Omental fat pad (tissue), 4 donors: ENCODE results near the gene CSF2RB. TPM values are rescaled to one million over a fixed set of nuclear protein-coding genes. Genes with fewer than 3 reads are reported as not detected.

Experiments
- ATAC-seq: fragments of 150-250 bp; one replicate; pipeline ENCODE4 v1.9.1; 2016; ENCODE audit warnings: mild to moderate bottlenecking, moderate library complexity; ENCODE audit not compliant: low FRiP score
- DNase-seq: peaks from one replicate; pipeline ENCODE4 v3.0.0-alpha.2; 2019; ENCODE audit warnings: low spot score
- total RNA-seq, 4 donors: library from RNA; depleted of rRNA; stranded (reverse); fragments of >200 nt; gene quantifications; one replicate each; pipeline ENCODE4 v1.1.0, GENCODE V29; 2016
- TF ChIP-seq, protein P1 (sequence below), 3 donors: fragments of 450-650 bp; IDR thresholded peaks; one replicate each; pipeline ENCODE4 v1.5.1; 2016 to 2017; ENCODE audit warnings: antibody characterized with exemption in 3 of 3, mild to moderate bottlenecking in 3 of 3, moderate library complexity in 2 of 3

Gene CSF2RB
- total RNA-seq, 4 donors from 2014 or later, result 5.7 to 28.4 (median 17.0) TPM

DNA sequence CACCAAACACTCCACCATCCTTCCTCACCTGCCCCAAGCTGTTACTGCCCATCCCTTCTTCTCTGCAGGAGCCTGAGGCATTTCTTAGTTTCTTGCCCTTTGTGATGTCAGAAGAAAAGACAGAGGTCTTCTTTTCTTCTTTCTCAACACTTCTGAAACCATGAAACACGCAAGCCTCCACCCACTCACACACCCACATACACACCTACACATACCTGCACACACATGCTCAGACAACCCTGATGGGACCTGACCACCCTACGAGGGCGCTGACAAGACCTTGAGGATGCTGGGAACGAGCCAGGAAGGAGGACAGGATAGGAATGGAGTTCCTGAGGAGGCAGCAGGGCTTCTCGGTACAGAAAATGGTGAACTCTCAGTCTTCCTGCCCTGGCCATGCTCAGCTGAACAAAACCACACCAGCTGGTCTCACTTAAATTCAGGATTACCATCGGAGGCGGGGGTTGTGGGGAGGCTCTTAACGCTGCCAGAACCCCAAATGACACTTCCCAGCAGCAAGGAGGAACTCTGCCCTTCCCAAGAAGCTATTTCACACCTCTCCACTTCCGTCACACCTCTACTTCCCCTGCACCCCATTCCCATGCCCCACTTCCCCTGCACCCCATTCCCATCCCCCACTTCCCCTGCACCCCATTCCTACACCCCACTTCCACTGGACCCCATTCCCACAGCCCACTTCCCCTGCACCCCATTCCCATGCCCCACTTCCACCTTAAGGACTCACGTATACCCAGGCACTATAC, 41.0 kb downstream of the CSF2RB start:
- TF ChIP-seq, protein P1, sequence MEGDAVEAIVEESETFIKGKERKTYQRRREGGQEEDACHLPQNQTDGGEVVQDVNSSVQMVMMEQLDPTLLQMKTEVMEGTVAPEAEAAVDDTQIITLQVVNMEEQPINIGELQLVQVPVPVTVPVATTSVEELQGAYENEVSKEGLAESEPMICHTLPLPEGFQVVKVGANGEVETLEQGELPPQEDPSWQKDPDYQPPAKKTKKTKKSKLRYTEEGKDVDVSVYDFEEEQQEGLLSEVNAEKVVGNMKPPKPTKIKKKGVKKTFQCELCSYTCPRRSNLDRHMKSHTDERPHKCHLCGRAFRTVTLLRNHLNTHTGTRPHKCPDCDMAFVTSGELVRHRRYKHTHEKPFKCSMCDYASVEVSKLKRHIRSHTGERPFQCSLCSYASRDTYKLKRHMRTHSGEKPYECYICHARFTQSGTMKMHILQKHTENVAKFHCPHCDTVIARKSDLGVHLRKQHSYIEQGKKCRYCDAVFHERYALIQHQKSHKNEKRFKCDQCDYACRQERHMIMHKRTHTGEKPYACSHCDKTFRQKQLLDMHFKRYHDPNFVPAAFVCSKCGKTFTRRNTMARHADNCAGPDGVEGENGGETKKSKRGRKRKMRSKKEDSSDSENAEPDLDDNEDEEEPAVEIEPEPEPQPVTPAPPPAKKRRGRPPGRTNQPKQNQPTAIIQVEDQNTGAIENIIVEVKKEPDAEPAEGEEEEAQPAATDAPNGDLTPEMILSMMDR (IDR thresholded peaks at IDR 0.05), result no peak
- ATAC-seq (no peak), DNase-seq (no peak)

DNA sequence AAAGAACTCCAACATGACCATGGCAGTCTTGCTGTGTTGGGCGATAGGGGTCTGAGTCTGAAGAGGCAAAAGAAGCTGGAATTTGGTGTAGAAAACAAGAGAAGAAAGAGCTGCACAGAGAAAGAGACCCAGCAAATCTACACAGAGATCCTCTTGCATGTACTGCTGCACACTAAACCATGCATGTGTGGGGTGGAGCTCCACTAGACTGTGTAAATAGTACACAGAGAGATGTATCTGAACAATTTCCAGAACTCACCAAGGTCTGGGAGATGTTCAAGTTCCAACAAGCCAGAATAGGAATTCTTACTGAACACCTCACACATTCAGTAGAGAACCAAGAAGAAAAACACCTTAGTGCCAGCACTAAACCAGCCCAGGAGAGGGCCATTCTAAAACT, 42.3 kb downstream of the CSF2RB start:
- no peak for DNase-seq
- no peak for ATAC-seq
- TF ChIP-seq, protein P1 (IDR thresholded peaks at IDR 0.05), result no peak

DNA sequence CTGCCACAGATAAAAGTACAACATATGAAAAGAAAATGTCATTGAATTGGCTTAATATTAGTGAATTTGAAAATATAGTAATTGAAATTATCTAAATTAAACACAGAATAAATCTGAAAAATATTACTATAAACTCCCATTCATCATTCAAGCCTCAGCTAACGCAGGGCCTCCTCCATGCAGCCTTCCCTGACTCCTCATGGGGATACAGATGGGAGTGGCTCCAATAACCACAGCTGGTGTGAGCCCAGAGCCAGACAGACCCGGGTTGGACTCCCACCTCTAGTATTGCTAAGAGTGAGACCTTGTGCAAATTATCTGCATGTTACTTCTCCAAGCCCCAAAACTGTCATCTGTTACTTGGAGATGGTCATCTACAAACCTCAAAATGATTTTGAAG, 44.9 kb downstream of the CSF2RB start:
- TF ChIP-seq, protein P1 (IDR thresholded peaks at IDR 0.05), result no peak
- no peak for ATAC-seq
- DNase-seq, result no peak

DNA sequence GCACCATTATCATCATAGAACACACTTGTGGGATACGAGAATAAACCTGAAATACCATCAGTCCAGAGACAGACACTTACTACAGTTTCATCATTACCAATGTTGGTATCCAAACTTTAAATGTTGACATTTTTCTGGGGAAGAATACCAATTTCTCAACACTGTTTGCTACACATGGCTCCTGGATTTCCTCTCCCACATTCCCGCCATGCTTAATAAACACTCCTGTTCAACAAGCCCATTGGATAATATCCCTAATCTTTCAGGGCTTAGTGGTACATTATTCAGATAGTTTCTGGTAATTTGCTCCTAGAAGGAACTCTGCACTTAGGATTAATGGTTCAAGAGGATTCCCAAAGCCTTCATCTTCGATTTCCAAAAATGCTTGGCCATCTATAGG, 48.2 kb downstream of the CSF2RB start:
- TF ChIP-seq, protein P1 (IDR thresholded peaks at IDR 0.05), result no peak
- DNase-seq (no peak), ATAC-seq (no peak)

DNA sequence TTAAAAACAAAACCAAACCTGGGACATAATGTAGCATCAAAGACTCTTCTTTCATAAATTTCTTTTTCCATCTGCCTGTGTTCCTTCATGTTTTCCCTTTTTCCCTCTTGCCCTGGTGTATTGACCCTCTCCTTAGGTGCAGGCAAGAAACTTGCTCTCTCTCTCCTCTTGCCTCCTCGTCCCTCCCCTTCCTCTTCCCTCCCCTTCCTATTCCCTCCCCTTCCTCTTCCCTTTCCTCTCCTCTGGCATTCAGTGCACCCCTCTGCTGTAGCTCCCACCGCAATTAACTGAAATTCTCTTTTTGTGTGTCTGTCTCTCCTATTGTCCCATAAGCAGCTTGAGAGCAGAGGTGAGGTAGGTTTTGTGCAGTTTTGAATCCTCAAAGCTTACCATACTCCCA, 49.9 kb downstream of the CSF2RB start:
- ATAC-seq (no peak), DNase-seq (no peak)
- TF ChIP-seq, protein P1 (IDR thresholded peaks at IDR 0.05), result no peak

DNA sequence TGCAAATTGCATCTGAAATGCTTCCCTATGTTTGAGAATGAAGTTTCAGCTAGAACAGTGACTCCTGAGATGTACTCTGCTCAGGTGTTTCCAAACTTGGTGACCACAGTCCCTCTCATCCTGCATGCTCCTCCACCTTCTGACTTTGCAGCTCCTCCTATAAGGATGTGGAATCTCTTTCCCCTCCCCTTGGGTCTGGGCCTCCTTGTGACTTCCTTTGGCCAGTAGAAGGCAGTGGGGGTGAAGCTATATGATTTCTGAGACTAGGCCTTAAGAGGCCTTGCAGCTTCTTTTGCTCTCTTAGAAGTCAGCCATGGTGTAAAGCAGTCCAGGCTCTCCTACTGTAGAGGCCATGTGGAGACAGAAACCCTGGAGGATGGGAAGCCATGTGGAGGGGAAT, 50.7 kb downstream of the CSF2RB start:
- DNase-seq, result no peak
- no peak for ATAC-seq
- TF ChIP-seq, protein P1 (IDR thresholded peaks at IDR 0.05), result no peak

DNA sequence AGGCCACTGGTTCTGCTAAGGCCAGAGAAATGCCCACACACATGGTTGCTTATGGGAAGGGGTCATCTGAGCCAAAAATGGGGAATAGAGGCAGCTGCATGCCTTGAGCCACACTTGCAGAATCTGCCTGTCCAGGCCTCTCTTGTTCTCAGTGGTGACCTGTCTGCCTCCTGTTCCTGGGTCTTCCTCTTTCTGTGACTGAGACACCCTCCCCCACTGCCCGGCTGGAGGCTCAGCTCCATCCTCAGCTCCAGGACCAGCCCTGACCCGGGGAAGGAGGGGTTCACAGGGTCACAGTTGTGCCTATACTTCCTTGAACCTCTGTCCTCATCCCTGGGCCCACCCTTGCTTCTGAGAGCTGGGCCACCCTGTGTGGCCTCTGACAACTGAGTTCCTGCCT, 52.3 kb downstream of the CSF2RB start:
- no peak for ATAC-seq
- TF ChIP-seq, protein P1 (IDR thresholded peaks at IDR 0.05), result no peak
- no peak for DNase-seq
